ENCODE results near the gene RORB.

RORB gene

DNA sequence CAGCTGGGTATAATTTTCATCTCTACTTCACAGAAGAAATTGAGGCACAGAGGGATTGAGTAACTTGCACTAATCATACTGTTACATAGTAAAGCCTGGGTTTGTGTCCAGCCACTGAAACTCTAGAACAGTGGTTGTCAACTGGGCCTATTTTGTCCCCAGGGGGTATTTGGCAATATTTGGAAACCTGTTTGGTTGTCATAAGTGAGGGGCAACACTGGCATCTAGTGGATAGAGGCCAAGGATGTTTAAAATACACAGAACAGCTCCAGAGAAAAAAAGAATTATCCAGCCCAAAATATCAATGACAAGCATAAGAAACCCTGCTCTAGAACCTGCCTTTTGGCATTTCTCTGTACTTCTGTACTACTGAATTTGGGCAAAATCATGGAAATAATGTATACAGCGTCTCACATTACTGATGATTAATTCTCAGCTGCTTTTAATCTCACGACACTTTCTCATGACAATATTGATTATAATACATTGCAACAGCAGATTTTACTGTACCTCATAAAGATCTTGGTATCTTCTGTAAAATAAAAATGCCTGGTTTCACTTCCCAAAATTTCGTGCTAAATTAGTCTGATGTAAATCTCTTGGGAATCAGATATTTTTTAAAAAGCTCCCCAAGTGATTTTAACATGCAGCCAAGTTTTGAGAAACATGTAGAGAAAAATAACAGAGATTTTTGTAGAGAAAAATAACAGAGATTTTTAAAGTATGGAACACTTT lies 112.7 kb downstream of the RORB start:
- no peak for DNase-seq

DNA sequence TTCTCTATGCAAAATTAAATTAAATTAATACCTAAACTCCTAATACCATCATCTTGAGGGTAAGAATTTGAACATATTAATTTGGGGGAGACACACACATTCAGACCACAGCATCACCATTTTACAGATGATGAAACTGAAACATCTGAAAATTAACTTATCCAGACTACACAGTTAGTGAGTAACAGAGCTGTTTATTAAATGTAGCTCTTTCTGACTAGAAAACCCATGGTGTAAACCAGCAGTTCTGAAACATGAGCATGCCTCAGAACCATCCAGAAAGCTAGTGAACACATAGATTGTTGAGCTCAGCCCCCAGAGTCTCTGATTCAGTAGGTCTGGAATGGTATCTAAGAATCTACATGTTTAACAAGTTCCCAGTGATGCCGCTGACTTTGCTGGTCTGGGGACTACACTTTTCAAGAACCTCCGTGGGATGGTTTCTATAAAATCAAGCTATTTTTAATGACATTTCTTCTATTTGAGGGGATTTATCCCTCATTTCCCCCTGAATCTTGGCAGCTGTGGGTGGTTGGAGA lies 113.5 kb downstream of the RORB start:
- DNase-seq, result no peak

DNA sequence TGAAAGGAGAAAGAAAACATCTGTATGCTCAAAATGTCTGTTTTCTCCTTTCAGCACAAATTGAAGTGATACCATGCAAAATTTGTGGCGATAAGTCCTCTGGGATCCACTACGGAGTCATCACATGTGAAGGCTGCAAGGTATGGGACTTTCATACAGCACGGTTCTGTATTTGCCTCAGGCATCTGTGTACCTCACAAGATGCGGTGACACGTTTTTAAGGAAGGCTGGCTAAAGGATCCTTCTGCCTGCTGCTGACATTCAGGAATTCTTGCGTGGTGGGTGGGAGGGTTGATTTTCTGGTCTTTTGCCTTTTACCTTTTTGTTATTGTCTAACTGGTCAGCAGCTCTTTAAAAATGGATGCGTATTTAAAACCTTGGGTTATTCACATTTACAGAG lies 133.1 kb downstream of the RORB start:
- DNase-seq, result no peak

DNA sequence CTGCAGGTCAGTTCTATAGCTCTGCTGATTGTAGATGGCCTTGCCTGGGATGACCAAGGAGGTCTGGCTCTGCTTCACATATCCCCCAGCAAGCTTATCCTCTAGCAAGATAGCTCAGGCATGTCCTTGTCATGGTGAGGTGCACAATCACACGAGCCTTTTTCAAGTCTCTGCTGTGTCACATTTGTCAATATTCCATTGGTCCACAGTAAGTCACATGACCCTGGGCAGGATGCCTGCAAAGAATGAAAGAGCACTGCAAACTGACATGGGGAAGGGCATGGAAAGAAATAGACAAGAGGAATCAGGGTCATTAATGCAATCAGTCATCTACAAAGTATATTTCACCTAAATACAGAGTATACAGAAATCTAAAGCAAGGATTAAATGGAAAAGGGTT lies 142.0 kb downstream of the RORB start:
- DNase-seq, result no peak

DNA sequence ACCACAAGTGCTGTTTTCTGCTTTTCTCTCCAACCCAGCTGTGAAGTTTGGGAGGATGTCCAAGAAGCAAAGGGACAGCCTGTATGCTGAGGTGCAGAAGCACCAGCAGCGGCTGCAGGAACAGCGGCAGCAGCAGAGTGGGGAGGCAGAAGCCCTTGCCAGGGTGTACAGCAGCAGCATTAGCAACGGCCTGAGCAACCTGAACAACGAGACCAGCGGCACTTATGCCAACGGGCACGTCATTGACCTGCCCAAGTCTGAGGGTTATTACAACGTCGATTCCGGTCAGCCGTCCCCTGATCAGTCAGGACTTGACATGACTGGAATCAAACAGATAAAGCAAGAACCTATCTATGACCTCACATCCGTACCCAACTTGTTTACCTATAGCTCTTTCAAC lies 145.2 kb downstream of the RORB start:
- no peak for DNase-seq

DNA sequence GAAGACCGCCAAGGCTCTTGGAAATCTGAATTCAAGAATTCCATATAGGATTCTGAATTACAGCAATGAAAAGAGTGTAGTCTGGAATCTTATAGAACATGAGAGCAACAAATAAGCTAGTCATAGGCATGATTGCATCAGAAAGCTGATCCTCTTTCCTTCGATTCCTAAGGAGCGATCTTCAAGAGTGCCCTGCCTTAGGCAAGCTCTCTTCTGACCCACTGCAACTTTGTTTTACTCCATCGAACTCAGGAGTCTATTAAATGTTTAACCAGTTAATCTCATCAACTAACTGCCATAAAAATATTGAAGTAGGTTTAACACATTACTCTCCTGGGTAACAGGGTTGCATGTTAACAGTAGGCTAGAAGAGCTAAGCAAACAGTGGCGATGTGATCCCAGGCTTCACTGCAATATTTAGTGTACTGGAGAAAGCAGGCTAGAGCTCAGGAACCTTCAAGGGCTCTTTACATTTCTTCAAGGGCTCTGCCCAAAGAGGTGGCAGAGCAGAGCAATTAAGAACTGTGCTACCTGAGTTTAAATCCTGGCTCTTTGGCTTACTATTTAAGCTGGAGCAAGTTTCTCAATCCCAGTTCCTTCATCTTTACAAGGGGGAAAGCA lies 146.3 kb downstream of the RORB start:
- no peak for DNase-seq

DNA sequence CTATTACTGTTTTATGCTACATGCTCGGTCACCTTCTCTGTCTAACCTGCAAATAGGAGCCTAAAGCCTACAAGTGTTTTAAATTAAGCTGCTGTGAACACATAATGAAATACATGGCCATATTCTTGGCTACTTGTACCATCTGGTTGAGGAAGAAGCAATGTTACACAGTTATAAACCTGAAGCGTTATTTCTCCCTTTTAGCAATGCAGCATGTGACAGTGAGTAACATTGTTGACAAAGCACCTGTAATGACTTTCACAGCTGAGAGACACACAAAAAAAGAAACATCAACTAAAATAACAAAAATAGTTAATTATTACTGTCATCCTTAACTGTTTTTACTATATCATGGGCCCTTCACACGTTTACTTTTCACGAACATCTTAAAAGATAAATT lies 146.9 kb downstream of the RORB start:
- DNase-seq, result no peak

DNA sequence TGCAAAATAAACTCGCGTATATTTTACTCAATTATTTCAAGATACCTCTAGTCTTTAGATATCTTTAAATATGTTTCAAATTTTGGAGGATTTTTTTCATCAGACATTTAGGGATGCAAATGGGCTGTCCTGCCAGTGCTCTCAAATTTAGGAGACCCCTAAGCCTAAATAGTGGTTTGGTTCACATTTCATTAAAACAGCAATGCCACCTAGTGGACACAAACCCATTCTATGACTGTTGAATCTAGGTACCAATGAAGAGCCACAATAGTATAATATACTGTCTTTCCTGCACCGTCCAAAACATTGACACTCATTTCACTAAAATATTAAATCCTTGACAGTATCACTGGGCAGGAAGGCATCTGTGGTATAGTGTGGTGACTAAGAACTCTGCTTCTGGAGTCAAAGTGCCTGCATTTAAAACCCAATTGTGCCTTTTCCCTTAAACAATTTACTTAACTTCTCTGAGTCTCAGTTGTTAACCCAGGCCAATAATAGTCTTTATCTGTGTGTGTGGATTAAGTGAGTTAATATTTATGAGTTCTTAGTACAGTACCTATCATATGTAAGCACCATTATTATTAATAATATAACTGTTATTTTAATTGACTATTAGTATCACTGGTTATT lies 148.0 kb downstream of the RORB start:
- DNase-seq, result no peak

DNA sequence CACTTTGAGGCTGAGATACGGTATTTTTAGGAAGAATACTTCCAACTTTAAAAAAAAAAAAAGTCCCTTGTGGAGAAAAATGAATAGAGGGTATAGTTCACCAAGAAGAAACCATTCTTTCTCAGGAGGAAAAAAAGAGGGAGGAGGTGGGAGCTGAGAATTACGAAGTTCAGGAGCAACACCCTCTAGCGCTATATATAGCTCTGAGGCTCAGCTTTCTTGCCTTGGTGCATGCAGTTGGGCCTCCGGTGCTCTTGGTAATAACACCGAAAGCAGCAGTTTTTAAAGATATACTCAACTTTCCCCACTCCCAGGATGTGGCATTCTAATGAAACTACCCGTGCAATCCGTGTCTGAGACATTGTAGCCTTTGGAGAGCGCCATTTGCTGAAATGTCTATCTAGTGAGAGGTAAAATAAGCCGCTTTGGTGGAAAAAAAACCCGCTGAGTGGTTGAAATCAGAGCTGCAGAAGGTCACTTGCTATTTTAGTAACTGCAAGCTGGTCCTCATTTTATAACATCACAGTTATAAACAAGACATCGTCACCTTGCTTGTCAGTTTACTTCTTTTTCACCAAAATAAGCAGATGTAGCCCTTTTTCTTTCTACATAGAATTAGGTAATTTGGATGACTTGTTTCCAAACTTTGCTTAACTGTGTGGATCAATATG lies 156.4 kb downstream of the RORB start:
- DNase-seq, result no peak

DNA sequence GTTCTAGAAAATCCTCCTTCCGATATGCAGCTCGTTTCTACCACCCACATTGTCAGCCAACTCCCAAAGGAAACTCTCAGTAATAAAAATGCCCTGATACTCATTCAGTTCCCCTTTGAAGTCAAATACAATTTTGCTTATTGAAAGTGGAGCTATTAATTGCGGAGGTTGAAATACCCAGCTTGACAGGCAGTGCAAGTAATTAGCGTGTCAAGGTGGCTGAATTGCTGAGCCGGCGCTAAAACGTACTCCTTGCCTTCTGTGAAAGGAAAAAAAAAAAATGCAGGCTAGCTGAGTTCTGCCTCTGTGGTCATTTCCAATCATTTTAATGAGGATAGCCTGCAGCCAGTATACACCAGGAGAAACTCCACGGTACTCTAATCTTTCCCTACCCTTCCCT lies 165.5 kb downstream of the RORB start:
- no peak for DNase-seq

DNA sequence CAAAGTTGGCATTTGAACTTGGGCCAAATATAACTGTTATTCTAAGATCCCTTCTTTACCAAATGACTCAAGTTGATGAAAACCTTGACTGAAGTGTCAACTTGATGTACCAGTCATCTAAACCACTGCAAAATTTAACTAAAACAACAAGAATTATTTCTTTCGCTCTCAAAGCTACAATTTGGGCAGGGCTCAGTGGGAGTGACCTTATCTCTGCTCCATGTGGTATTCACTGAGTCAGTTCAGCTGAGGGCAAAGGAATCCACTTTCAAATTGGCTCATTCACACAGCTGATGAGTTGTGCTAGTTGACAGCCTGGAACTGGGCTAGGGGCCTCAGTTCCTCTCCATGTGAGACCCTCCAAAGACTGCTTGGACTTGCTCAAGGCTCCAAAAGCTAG lies 166.3 kb downstream of the RORB start:
- no peak for DNase-seq

DNA sequence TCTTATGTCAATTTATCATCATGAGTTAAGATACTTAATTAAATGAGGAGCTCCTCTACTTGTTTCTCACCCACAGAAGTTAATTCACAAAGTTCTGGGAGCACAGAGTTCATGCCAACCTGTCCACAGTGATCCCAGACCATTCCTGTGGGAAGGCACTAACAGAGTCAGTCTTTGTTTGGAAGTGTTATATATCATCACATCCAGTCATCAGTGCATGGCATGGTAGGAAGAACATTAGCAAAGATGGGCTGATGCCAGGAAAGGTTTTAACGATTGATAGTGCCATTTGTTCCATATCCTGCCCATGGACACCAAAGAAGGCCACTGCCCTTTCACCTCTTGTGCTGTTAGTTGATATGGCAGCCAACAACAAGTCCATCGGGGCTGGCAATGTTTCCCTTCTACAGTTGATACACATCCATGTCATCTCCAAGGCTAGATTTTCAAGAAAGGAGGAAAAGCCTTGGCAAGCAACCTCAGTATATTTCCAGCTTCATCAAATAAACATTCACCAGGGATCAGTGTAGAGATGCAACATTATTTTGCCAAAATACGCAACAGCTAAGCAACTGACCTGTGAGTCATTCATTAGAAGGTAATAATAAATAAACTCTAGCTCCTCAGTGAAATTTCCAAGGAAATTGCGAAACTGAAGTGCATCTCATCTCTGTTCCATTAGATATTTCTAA lies 169.6 kb downstream of the RORB start:
- DNase-seq, result no peak

DNA sequence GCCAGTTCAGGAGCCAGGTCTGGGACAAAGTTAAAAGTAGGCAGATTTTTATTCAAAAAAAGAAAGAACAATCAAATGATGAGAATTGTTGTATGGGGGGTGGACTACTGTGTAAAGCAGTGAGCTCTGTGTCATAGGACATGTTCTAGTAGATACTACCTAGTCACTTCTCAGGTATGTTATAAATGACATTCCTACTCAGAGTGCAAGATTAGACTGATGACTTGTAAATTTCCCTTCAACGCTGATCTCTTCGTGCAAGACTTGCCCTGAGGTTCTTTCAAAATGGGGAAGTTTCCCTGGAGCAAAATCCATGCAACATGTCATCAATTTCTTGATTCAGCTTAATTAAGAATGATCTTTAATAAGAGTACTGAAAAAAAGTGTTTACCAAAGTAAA lies 175.1 kb downstream of the RORB start:
- DNase-seq, result no peak

DNA sequence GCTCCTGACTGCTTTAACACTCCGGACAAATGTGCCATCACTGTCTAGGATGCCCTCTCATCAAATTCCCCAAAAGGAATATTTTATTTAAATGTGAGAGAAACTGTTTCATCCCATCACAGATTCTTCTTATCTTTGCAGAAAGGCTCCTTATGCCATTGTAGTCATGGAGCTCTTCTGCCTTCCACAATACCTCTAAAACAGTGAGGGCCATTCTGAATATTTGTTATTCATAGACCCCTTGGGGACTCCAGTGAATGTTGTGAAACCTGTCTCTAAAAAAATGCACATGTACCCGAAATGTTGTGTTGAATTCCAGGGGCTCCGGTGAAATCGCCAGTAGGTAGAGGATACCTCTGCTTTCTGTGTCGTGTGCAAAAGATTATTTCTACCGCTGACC lies 176.9 kb downstream of the RORB start:
- no peak for DNase-seq

DNA sequence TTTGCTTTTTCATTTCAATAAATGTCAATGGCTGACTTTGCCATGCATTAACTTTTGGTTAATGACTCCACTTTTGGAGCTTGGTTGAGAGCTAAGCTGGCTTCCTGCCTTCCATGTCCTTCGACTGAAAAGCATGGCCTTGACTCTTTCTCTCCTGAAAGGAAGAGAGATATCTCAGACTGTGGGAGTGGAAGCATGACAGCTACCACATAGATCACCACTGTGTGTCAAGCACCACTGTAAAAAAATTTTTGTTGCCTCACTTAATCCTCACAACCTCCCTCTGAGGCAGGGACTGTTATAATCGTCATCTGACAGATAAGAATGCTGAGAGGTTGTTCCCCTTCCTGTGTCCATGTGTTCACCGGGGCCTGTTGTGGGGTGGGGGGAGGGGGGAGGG lies 184.8 kb downstream of the RORB start:
- no peak for DNase-seq

DNA sequence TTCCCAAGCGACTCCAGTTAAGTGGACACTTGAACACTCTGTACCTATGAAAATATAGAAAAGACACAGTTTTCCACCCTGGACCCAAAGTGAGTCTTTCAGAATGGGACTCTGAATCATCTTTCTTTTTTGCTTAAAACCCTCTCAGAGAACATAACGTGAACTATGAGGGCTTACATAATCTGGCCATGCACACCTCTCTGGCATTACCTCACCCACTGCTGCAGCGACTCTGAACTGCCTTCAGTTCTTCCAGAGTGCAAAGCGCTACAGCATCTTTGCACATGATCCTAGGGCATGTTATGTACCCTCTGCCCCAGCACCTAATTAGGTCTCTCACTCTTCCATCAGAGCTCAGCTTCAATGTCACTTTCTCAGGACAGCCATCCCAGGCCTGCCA lies 186.2 kb downstream of the RORB start:
- DNase-seq, result no peak

DNA sequence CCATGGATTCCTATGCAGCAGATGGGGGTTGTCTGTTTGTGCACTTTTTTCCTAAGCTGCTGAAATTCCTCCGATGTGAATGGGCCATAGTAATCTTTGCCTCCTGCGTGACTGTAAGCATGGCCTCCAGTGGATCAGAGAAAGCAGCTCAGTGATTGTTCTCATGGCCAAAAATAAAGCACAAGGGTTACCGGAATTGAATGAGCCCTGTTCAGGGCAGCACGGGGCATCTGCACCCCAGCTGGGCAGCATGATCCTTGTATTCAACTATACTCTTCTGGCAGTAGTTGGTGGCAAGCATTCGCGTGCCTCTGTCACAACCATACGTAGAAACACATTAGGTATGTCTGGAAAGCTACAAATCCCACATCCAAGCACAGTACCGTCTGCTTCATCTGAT lies 193.9 kb downstream of the RORB start:
- DNase-seq, result no peak

DNA sequence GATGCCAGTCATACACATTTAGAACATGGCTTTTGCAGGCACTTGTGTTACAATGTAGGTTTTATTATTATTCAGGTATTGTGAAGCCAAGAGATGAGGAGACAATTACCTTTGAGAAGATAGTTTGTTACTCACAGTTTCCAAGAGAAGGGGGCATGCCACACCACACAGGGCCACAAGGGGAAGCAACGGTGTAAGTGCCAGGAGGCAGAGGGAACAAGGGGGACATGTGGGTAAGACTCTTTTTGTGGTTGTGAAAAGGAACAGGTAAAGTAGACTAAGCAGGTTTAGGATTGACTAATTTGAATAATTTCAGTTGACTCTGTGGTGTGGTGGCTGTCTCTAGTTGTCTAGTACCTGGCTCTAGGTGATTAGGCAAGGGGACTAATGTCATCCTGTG lies 199.4 kb downstream of the RORB start:
- DNase-seq, result no peak

DNA sequence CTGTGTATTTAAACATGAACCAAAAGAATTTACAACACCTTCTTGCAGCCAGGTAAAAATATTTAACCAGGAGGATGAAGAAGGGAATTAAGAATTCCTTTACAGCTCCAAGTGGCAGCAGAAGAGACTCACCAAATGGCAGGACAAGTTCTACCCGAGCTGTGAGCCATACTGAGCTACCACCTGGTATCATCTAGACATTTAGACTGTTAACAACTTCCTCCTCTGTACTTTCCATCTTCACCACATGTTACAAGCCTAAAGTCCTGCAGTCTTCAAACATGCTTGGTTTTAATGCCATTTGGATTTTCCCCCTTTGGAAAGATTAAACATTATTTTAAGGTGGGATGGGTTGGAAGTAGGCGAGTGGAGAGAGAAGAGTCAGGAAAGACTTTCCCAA lies 200.4 kb downstream of the RORB start:
- no peak for DNase-seq

DNA sequence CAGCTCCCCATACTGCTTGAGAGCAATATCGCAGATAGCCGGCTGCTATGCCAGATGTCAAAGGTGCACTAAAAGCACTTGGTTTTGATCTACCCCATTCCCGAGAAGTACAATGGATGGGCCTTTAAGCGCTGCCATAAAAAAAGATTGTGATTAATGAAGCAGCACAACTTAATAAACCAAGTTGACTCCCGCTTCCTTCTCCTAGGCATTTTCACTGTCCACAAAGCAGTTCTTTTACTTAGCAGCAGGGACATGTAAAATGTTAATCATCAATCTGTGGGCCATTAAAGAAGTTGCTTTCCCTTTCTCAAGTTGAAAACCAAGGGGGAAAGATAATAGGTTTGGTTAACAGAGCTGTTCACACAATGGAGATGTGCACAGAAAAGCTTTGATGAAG lies 214.2 kb downstream of the RORB start:
- no peak for DNase-seq

DNA sequence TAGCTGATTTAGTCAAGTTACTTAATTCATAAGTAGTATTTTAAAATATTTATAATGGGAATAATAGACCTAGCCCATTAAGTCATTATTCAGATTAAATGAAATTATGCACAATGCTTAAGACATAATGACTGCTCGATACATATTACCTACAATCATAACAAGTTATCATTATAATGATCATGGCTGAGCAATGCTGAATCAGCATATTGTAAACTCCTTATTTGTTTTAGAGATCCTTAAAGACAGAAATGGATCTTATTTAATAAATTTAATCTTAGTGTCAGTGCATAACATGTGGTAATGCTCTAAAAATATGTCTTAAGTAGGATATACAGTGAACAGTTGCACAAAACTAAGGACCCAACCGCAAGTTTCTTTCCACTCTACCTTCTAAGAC lies 221.6 kb downstream of the RORB start:
- DNase-seq, result no peak

DNA sequence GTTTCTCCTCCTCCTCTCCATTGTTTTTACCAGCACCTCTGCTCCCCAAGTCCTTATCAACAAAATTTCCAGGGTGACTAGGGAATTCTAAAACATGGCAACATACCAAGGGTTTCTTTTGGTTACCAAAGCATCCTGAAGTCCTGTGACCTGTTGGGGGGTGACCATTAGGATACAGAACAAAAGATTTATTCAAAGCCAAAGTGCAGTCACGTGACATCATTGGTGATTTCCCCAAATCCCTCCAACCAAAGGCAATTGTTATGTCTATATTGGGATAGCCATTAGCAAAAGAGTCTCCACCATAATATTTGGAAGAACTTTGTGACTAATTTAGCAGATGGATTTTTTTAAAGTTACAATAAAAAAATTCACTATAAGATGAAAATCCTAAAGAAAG lies 222.2 kb downstream of the RORB start:
- DNase-seq, result no peak
